MM.1S (cell line): Measurements from ENCODE around the gene F8.

ENCODE experiments used
- DNase-seq: peaks from one replicate; pipeline ENCODE4 v3.0.0-alpha.2; 2015
- H2AFZ ChIP-seq: fragments of 300-600 bp; sonication (generic); 2 replicates; pipeline ENCODE4 v1.6.0; 2016; ENCODE audit warnings: antibody characterized with exemption, low read length
- H3F3A ChIP-seq: fragments of 300-600 bp; sonication (generic); 2 replicates; pipeline ENCODE4 v1.6.1; 2016; ENCODE audit warnings: mild to moderate bottlenecking, antibody characterized with exemption, low read length, moderate library complexity, mixed read lengths; ENCODE audit not compliant: insufficient read depth
- H3K27ac ChIP-seq: fragments of 300-600 bp; sonication (generic); 2 replicates; pipeline ENCODE4 v1.5.1; 2016; ENCODE audit warnings: mild to moderate bottlenecking, low read length
- H3K27me3 ChIP-seq: fragments of 300-600 bp; sonication (generic); replicated peaks from 2 replicates; pipeline ENCODE4 v1.6.0; 2016; ENCODE audit warnings: low read length; ENCODE audit not compliant: insufficient read depth
- H3K36me3 ChIP-seq: fragments of 300-600 bp; sonication (generic); replicated peaks from 2 replicates; pipeline ENCODE4 v1.6.1; 2016; ENCODE audit warnings: mild to moderate bottlenecking, low read length, mixed read lengths; ENCODE audit not compliant: insufficient read depth
- H3K4me1 ChIP-seq: fragments of 300-600 bp; sonication (generic); 2 replicates; pipeline ENCODE4 v1.6.1; 2016; ENCODE audit warnings: low read length, mixed read lengths
- H3K4me2 ChIP-seq: fragments of 300-600 bp; sonication (generic); 2 replicates; pipeline ENCODE4 v1.6.0; 2016; ENCODE audit warnings: low read depth, low read length
- H3K4me3 ChIP-seq: fragments of 300-600 bp; sonication (generic); 2 replicates; pipeline ENCODE4 v1.5.1; 2016; ENCODE audit warnings: low read length, mixed read lengths
- H3K79me2 ChIP-seq: fragments of 300-600 bp; sonication (generic); 2 replicates; pipeline ENCODE4 v1.6.1; 2016; ENCODE audit warnings: mixed run types, low read length, mixed read lengths
- H3K9ac ChIP-seq: fragments of 300-600 bp; sonication (generic); 2 replicates; pipeline ENCODE4 v1.6.1; 2016; ENCODE audit warnings: low read length, mixed read lengths
- H3K9me2 ChIP-seq: fragments of 300-600 bp; sonication (generic); replicated peaks from 2 replicates; pipeline ENCODE4 v1.6.1; 2016; ENCODE audit warnings: mild to moderate bottlenecking, low read length, mixed read lengths; ENCODE audit not compliant: insufficient read depth
- H3K9me3 ChIP-seq: fragments of 300-600 bp; sonication (generic); replicated peaks from 2 replicates; pipeline ENCODE4 v1.6.1; 2016; ENCODE audit warnings: mild to moderate bottlenecking, low read length, mixed read lengths; ENCODE audit not compliant: insufficient read depth
- H4K20me1 ChIP-seq: fragments of 300-600 bp; sonication (generic); 2 replicates; pipeline ENCODE4 v1.6.1; 2016; ENCODE audit warnings: mild to moderate bottlenecking, low read length, moderate library complexity, mixed read lengths; ENCODE audit not compliant: insufficient read depth
- CTCF ChIP-seq: fragments of 300-600 bp; sonication (generic); IDR thresholded peaks from 2 replicates; pipeline ENCODE4 v1.5.1; 2016; ENCODE audit warnings: antibody characterized with exemption, low read length, mixed read lengths
- EZH2 ChIP-seq: fragments of 300-600 bp; sonication (generic); optimal IDR thresholded peaks from 2 replicates; pipeline ENCODE3; 2017; ENCODE audit warnings: low read depth, mild to moderate bottlenecking, antibody characterized with exemption, low read length, mixed read lengths
- EZH2phosphoT487 ChIP-seq: fragments of 300-600 bp; sonication (generic); IDR thresholded peaks from 2 replicates; pipeline ENCODE4 v1.6.1; 2018; ENCODE audit warnings: antibody characterized with exemption, low read length

Gene F8

DNA sequence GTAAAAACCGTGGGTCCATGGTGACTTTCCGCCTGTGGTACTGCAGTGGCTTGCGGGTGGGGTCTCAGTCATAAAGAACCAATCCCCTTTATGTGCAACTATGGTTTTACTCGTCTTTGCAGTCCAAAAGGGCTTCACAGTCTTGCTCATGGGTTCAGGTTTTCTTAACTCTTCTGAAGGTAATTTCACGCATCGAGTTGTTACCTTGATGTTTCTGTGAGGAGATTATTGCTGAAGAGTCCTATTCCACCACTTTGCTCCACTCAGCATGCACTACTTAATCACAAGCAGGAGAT, 41.5 kb downstream of the F8 start:
- H3K9me2 ChIP-seq, result no peaks in the 10 kb centered on the region
- H3K9ac ChIP-seq, result peak overlapping the region; percentile 28; the same call in 1 of the 2 replicates
- H4K20me1 ChIP-seq, result no peaks in the 10 kb centered on the region
- H3K4me1 ChIP-seq, result no peaks in the 10 kb centered on the region
- DNase-seq, result no peak
- peak overlapping the region; percentile 41 for H3K4me3 ChIP-seq
- H3K9me3 ChIP-seq, result no peaks in the 10 kb centered on the region
- H3F3A ChIP-seq, result no peaks in the 10 kb centered on the region
- H3K36me3 ChIP-seq, result no peaks in the 10 kb centered on the region
- H3K27ac ChIP-seq, result no peak overlapping the region
- TF ChIP-seq EZH2 (no peak), CTCF (no peak), EZH2phosphoT487 (no peak)
- H2AFZ ChIP-seq, result peak overlapping the region; percentile 79
- no peaks in the 10 kb centered on the region for H3K27me3 ChIP-seq
- H3K79me2 ChIP-seq, result no peaks in the 10 kb centered on the region
- peak overlapping the region; percentile 75 for H3K4me2 ChIP-seq

- no peaks in the 10 kb centered on the region for H3K4me1 ChIP-seq
- H3K4me2 ChIP-seq, result peak overlapping the region; percentile 75
- no peaks in the 10 kb centered on the region for H3K36me3 ChIP-seq
- peak overlapping the region; percentile 41 for H3K4me3 ChIP-seq
- H3K27me3 ChIP-seq, result no peaks in the 10 kb centered on the region
- no peaks in the 10 kb centered on the region for H3K9me2 ChIP-seq
- DNase-seq, result peak; percentile 80
- peak overlapping the region; percentile 28; the same call in 1 of the 2 replicates for H3K9ac ChIP-seq
- H3K79me2 ChIP-seq, result no peaks in the 10 kb centered on the region
- peak; percentile 78 for TF ChIP-seq CTCF
- no peak for TF ChIP-seq EZH2
- no peaks in the 10 kb centered on the region for H4K20me1 ChIP-seq
- no peak overlapping the region for H3K27ac ChIP-seq
- no peaks in the 10 kb centered on the region for H3F3A ChIP-seq
- peak overlapping the region; percentile 79 for H2AFZ ChIP-seq
- H3K9me3 ChIP-seq, result no peaks in the 10 kb centered on the region
These were observed 42.0 kb downstream of the F8 start for GRCh38 chrX:154980330-154981115.

DNA sequence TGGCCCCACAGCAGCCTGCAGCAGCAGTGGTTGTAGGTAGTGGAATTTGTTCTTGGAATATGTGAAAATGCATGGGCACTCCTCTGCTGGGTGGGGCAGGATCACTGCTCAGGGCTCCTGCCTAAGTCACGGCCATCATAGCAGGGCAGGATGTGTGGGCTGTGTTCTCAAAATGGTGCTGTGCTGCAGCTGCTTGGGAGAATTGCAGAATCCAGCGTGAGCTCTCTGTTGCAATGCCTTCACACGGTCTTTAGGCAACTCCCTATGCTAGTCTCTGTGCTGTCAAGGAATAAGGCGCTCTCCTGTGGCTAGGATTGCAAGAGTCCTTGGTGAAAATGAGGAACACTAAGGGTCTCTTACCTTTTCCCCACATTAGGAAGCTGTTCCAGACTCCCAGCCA, 42.9 kb downstream of the F8 start:
- H4K20me1 ChIP-seq, result no peaks in the 10 kb centered on the region
- H3K27me3 ChIP-seq, result no peaks in the 10 kb centered on the region
- DNase-seq, result no peak
- H3K4me3 ChIP-seq, result no peak overlapping the region
- H3K79me2 ChIP-seq, result no peaks in the 10 kb centered on the region
- no peaks in the 10 kb centered on the region for H3K9me3 ChIP-seq
- no peaks in the 10 kb centered on the region for H3K4me1 ChIP-seq
- no peak for TF ChIP-seq CTCF
- no peak for TF ChIP-seq EZH2phosphoT487
- no peak for TF ChIP-seq EZH2
- H2AFZ ChIP-seq, result no peak overlapping the region
- no peak overlapping the region for H3K9ac ChIP-seq
- no peaks in the 10 kb centered on the region for H3F3A ChIP-seq
- H3K4me2 ChIP-seq, result no peak overlapping the region
- H3K9me2 ChIP-seq, result no peaks in the 10 kb centered on the region
- H3K27ac ChIP-seq, result no peak overlapping the region
- H3K36me3 ChIP-seq, result no peaks in the 10 kb centered on the region
